Aorta (tissue), 5 donors: ENCODE data around the gene STON2. TPM values are rescaled to one million over a fixed set of nuclear protein-coding genes. Genes with fewer than 3 reads are reported as not detected.

ENCODE experiments used
- ATAC-seq: fragments of 200-7000 bp; cut with Tn5 transposase; one replicate; pipeline ENCODE4 v1.9.1; 2022; ENCODE audit warnings: moderate library complexity; ENCODE audit not compliant: low FRiP score
- DNase-seq, 2 donors: peaks; one replicate each; pipeline ENCODE4 v3.0.0-alpha.2; 2020
- H3K27ac ChIP-seq, 2 donors: one replicate each; pipeline ENCODE4 v1.5.1; 2013; ENCODE audit warnings: low read length in 2 of 2, mild to moderate bottlenecking in 2 of 2, moderate library complexity in 2 of 2, control low read depth in 1 of 2, inconsistent platforms in 1 of 2, low read depth in 1 of 2
- H3K27me3 ChIP-seq, 2 donors: one replicate each; pipeline ENCODE4 v1.6.1; 2013; ENCODE audit warnings: control low read depth in 1 of 2, low read length in 1 of 2, mild to moderate bottlenecking in 1 of 2, moderate library complexity in 1 of 2; ENCODE audit not compliant: insufficient read depth in 2 of 2, control insufficient read depth in 1 of 2
- H3K36me3 ChIP-seq, 2 donors: one replicate each; pipeline ENCODE4 v1.6.1; 2013; ENCODE audit warnings: control low read depth in 1 of 2, low read length in 1 of 2, mild to moderate bottlenecking in 1 of 2; ENCODE audit not compliant: insufficient read depth in 2 of 2, control insufficient read depth in 1 of 2
- H3K4me1 ChIP-seq, 2 donors: one replicate each; pipeline ENCODE4 v1.6.1; 2013; ENCODE audit warnings: low read length in 2 of 2, control low read depth in 1 of 2, mild to moderate bottlenecking in 1 of 2, moderate library complexity in 1 of 2; ENCODE audit not compliant: insufficient read depth in 2 of 2, control insufficient read depth in 1 of 2
- H3K4me3 ChIP-seq, 2 donors: one replicate each; pipeline ENCODE4 v1.5.1; 2013; ENCODE audit warnings: low read length in 2 of 2, control low read depth in 1 of 2, mild to moderate bottlenecking in 1 of 2
- H3K9me3 ChIP-seq: one replicate; pipeline ENCODE4 v1.6.1; 2013; ENCODE audit warnings: mild to moderate bottlenecking, low read length; ENCODE audit not compliant: control insufficient read depth
- WGBS, 2 donors: extraction: QIAGEN DNeasy Blood & Tissue Kit; methylation state at CpG; one replicate each; pipeline ENCODE4 v1.1.7; 2013; 5-methylcytosine and 5-hydroxymethylcytosine counted together
- intact Hi-C, 2 donors: fragments of 100-400 bp; cut with DNase I; formaldehyde crosslinking; loops; one replicate each; pipeline versions ENCODE4 v1.14.2 to v1.15.0; 2022
- polyA plus RNA-seq, 2 donors: library from polyadenylated mRNA; stranded (reverse); fragments of 200-250 nt; gene quantifications; one replicate each; pipeline ENCODE4 v1.2.3, GENCODE V29; 2013
- total RNA-seq, 2 donors: library from RNA; stranded (reverse); fragmentation: NEBNext Ultra II Directional; extraction: Animal tissue kit (Norgen Biotek cat#: 25700); gene quantifications; one replicate each; pipeline ENCODE4 v1.2.1, GENCODE V29; 2021
- donor health status: healthy with polysubstance abuse.
- donor health status: Bipolar disorder and iron deficiency.
- donor health status: DM: no; HTN: no; CAD: no.
- donor health status: DM: no; HTN: no; CAD: no.
- donor health status: DM: yes; HTN: yes; CAD: no.

Gene STON2
- total and polyA plus RNA-seq, 4 donors = 0.03 to 20.5 (median 6.3) TPM

- ATAC-seq = no peak
- intact Hi-C loops = no loop called here
- 64 to 70% methylated on average over 5 of the region's 5 CpGs for WGBS, 2 donors
- no peak for DNase-seq
- Histone ChIP-seq H3K36me3 (no peaks in the 10 kb centered on the region), H3K4me3 (no peak overlapping the region), H3K9me3 (no peaks in the 10 kb centered on the region), H3K4me1 (no peaks in the 10 kb centered on the region), H3K27me3 (peaks cover 0 to 2% of the 10 kb centered on the region in 2 donors), H3K27ac (no peak overlapping the region)
Measured at GRCh38 chr14:81311778-81312177, 88.3 kb downstream of the STON2 start.

DNA sequence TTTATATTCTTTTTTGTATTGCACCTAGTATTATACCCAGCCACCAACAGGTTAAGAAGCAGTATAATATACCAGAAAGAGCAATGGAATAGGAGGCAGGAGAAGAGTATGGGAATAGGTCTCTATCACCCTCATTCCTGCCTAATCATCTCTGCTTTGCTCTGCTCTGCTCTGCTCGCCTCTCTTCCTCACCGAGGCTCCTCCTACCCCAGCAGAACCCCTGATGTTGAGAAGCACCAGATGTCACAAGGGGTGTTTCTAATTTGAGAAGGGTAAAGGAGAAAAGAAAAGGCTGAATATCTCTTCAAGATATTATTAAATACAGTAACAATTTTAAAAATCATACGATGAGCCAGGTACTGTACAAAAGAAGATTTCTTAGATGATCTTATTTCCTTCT lies 89.0 kb downstream of the STON2 start:
- Histone ChIP-seq H3K4me1 (no peaks in the 10 kb centered on the region), H3K27me3 (peaks cover 0 to 2% of the 10 kb centered on the region in 2 donors), H3K4me3 (no peak overlapping the region), H3K36me3 (no peaks in the 10 kb centered on the region), H3K9me3 (no peaks in the 10 kb centered on the region), H3K27ac (no peak overlapping the region)
- 23 to 38% methylated on average over 3 of the region's 3 CpGs for WGBS, 2 donors
- ATAC-seq (no peak), DNase-seq (no peak)
- intact Hi-C loops = no loop called here

DNA sequence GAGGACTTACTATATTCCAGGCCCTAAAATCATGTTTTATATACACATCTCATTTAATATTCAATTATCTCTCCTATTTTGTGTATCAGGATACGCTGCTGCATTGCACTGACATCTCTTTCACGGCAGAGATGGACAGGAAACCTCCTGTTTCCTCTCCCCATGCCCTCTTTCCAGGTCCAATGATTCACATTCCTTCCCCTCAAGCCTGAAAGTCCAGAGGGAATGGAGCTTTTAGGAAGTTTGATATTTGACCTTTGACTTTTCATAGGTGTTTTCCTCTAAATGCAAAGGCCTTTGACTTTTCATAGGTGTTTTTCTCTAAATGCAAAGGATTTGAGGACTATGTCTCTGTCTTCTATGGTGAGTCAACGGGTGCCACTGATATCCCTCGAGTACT lies 89.5 kb downstream of the STON2 start:
- intact Hi-C loops = no loop called here
- Histone ChIP-seq H3K4me3 (no peak overlapping the region), H3K4me1 (no peaks in the 10 kb centered on the region), H3K27me3 (peaks cover 0 to 2% of the 10 kb centered on the region in 2 donors), H3K27ac (no peak overlapping the region), H3K36me3 (no peaks in the 10 kb centered on the region), H3K9me3 (no peaks in the 10 kb centered on the region)
- 68 to 72% methylated on average over 4 of the region's 4 CpGs for WGBS, 2 donors
- DNase-seq (no peak), ATAC-seq (no peak)

GRCh38 chr14:81309511-81309910 lies 90.6 kb downstream of the STON2 start:
- no peak overlapping the region for H3K4me3 ChIP-seq
- H3K27ac ChIP-seq = no peak overlapping the region
- intact Hi-C loops = no loop called here
- DNase-seq (no peak), ATAC-seq (no peak)
- H3K4me1 ChIP-seq = no peaks in the 10 kb centered on the region
- no peaks in the 10 kb centered on the region for H3K9me3 ChIP-seq
- WGBS, 2 donors = 62 to 67% methylated on average over 2 of the region's 2 CpGs
- peaks cover 0 to 2% of the 10 kb centered on the region in 2 donors for H3K27me3 ChIP-seq
- H3K36me3 ChIP-seq = no peaks in the 10 kb centered on the region

GRCh38 chr14:81305743-81306142 lies 94.4 kb downstream of the STON2 start:
- H3K27me3 ChIP-seq = peaks cover 0 to 2% of the 10 kb centered on the region in 2 donors
- DNase-seq (no peak), ATAC-seq (no peak)
- WGBS, 2 donors = 70 to 75% methylated on average over 3 of the region's 3 CpGs
- H3K36me3 ChIP-seq = no peaks in the 10 kb centered on the region
- no peaks in the 10 kb centered on the region for H3K4me1 ChIP-seq
- H3K4me3 ChIP-seq = no peak overlapping the region
- no peaks in the 10 kb centered on the region for H3K9me3 ChIP-seq
- no peak overlapping the region for H3K27ac ChIP-seq
- intact Hi-C loops = no loop called here

DNA sequence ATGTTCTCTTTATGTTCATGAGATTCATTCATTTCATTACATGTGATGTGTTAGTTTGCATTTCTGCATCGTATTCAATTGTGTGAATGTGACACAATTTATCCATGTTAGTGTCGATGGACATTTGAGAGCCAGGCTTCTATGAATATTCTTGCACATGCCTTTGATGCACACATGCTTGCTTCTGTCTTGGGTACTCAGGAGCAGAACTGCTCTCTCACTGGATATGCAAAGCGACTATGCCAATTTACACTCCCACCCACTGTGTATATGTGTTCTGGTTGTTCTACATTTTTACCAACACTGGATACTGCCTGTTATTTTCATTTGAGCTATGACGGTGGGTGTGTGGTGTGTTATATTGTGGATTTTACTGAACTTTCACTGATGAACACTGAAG lies 95.1 kb downstream of the STON2 start:
- Histone ChIP-seq H3K4me1 (no peaks in the 10 kb centered on the region), H3K4me3 (no peak overlapping the region), H3K36me3 (no peaks in the 10 kb centered on the region), H3K27ac (no peak overlapping the region), H3K27me3 (no peaks in the 10 kb centered on the region), H3K9me3 (no peaks in the 10 kb centered on the region)
- intact Hi-C loops = no loop called here
- ATAC-seq (no peak), DNase-seq (no peak)
- 80 to 89% methylated on average over 4 of the region's 4 CpGs for WGBS, 2 donors

GRCh38 chr14:81303258-81303935 lies 96.7 kb downstream of the STON2 start:
- DNase-seq (no peak), ATAC-seq (no peak)
- 77 to 81% methylated on average over 5 of the region's 5 CpGs for WGBS, 2 donors
- H3K27ac ChIP-seq = no peak overlapping the region
- no peaks in the 10 kb centered on the region for H3K4me1 ChIP-seq
- H3K27me3 ChIP-seq = no peaks in the 10 kb centered on the region
- H3K9me3 ChIP-seq = no peaks in the 10 kb centered on the region
- intact Hi-C loops = no loop called here
- H3K36me3 ChIP-seq = no peaks in the 10 kb centered on the region
- H3K4me3 ChIP-seq = no peak overlapping the region

GRCh38 chr14:81302638-81303037 lies 97.5 kb downstream of the STON2 start:
- Histone ChIP-seq H3K4me1 (no peaks in the 10 kb centered on the region), H3K27ac (no peak overlapping the region), H3K4me3 (no peak overlapping the region), H3K36me3 (no peaks in the 10 kb centered on the region), H3K9me3 (no peaks in the 10 kb centered on the region), H3K27me3 (no peaks in the 10 kb centered on the region)
- DNase-seq = no peak
- no peak for ATAC-seq
- WGBS, 2 donors = 84 to 89% methylated on average over 3 of the region's 3 CpGs
- intact Hi-C loops = no loop called here

DNA sequence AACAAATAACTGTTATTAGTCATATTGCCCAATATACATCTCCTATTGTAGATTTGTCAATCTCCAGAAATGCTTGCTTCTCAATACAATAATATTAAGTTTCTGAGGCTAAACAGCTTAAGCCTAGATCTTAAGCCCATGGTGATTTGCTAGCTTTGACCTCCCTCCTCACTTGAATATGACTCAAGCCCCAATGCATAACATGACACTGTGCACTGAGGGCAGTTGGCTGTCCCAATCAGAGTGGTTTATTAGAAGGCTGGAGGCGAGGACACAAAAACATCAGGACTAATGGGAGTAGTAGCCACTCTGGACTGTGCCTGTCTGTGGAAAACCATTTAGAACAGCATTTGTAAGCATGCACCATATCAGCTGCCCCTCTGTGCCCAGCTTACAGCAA lies 98.3 kb downstream of the STON2 start:
- Histone ChIP-seq H3K4me1 (no peaks in the 10 kb centered on the region), H3K27ac (no peak overlapping the region), H3K4me3 (no peak overlapping the region), H3K27me3 (no peaks in the 10 kb centered on the region), H3K36me3 (no peaks in the 10 kb centered on the region), H3K9me3 (no peaks in the 10 kb centered on the region)
- ATAC-seq (no peak), DNase-seq (no peak)
- 77 to 87% methylated on average over 1 of the region's 1 CpG for WGBS, 2 donors
- intact Hi-C loops = no loop called here
